ENCODE measurements around the gene EHMT1. TPM values are rescaled to one million over a fixed set of nuclear protein-coding genes. Genes with fewer than 3 reads are reported as not detected.
"Not testable (repeated sequence)": the region's sequence is repeated elsewhere in the genome, so short reads cannot be mapped to it uniquely, and the experiment has no call there.

The EHMT1 gene
- total RNA-seq, 1 donor from 2014 or later, result 40.8 TPM

DNA sequence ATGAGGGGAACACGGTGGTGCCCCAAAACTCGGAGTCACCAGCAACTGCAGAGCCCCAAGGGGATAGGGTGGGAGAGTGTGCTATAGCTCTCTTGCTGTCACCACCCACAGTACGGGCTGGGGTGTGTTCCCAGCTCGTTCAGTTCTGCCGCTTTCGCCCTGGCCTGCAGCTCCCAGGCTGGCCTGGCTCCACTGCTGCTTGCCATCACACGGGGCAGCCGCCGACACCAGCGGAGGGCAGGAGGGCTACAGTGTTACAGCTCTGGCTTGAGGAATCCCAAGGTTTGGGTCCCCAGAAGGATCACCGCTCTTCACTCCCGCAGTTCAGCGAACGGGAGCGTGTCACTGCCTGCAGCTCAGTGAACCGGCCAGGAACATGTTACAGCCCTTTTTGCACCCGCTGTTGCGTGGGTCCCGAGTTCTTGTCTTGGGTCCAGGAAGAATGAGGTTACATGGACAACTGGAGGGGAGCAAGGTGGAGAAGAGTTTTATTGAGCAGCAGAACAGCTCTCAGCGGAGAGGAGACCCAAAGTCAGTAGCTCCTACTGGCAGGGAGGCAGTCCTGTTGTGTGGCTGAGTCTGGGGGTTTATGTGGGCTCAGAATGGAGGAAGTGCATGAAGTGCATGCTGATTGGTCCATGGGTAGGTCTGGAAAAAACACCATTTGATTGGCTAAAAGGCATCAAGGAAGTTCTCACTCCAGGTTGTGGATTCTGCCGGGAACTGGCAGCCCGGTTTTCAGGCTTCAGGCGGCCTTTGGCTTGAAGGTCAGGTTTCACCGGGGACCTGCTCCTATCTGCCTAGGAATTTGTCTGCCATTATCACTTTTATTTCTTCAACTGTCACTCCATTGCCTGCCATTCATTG lies 113.4 kb downstream of the EHMT1 start:
- DNase-seq (ENCODE audit: low read depth), result no peak
- H3K4me3 ChIP-seq (ENCODE audit: low read depth, low read length), result no peak overlapping the region
- TF ChIP-seq, protein P1, sequence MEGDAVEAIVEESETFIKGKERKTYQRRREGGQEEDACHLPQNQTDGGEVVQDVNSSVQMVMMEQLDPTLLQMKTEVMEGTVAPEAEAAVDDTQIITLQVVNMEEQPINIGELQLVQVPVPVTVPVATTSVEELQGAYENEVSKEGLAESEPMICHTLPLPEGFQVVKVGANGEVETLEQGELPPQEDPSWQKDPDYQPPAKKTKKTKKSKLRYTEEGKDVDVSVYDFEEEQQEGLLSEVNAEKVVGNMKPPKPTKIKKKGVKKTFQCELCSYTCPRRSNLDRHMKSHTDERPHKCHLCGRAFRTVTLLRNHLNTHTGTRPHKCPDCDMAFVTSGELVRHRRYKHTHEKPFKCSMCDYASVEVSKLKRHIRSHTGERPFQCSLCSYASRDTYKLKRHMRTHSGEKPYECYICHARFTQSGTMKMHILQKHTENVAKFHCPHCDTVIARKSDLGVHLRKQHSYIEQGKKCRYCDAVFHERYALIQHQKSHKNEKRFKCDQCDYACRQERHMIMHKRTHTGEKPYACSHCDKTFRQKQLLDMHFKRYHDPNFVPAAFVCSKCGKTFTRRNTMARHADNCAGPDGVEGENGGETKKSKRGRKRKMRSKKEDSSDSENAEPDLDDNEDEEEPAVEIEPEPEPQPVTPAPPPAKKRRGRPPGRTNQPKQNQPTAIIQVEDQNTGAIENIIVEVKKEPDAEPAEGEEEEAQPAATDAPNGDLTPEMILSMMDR (conservative IDR thresholded peaks at IDR 0.05; ENCODE audit: low read depth, low read length), result no peak

DNA sequence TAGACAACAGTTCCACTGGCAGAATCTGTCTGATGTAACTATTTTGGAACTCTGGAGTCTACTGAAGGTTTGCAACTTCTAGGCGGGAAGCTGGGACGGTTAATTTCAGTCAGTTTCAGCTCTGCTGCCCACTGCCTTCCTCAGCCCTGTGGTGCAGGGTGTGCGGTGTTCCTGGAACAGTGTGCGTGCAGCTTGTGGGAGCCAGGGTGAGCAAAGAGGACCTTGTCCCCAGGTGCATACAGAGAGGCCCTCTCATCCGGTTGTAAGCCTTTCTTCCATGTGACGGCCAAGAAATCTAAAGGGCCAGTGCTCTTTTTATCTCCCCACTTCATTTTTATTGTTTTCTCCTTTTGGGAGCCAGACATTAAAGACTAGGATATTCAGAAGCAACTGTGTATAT lies 114.6 kb downstream of the EHMT1 start:
- TF ChIP-seq, protein P1 (conservative IDR thresholded peaks at IDR 0.05; ENCODE audit: low read depth, low read length), result no peak
- no peak overlapping the region for H3K4me3 ChIP-seq (ENCODE audit: low read depth, low read length)
- DNase-seq (ENCODE audit: low read depth), result no peak

DNA sequence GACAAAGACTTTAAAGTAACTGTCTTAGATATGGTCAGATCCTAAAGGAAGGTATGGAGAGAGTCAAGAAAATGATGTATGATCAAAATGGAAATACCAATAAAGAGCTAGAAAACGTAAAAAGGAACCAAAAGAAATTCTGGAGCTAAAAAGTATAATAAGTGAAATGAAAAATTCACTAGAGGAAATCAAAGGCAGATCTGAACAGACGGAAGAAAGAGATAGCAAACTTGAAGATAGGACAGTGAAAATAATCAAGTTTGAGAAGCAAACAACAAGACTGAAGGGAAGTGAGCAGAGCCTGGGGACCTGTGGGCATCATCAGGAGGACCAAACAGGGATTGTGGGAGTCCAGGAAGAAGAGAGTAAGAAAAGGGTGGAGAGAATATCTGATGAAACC lies 115.4 kb downstream of the EHMT1 start:
- no peak overlapping the region for H3K4me3 ChIP-seq (ENCODE audit: low read depth, low read length)
- no peak for DNase-seq (ENCODE audit: low read depth)
- TF ChIP-seq, protein P1 (conservative IDR thresholded peaks at IDR 0.05; ENCODE audit: low read depth, low read length), result no peak

DNA sequence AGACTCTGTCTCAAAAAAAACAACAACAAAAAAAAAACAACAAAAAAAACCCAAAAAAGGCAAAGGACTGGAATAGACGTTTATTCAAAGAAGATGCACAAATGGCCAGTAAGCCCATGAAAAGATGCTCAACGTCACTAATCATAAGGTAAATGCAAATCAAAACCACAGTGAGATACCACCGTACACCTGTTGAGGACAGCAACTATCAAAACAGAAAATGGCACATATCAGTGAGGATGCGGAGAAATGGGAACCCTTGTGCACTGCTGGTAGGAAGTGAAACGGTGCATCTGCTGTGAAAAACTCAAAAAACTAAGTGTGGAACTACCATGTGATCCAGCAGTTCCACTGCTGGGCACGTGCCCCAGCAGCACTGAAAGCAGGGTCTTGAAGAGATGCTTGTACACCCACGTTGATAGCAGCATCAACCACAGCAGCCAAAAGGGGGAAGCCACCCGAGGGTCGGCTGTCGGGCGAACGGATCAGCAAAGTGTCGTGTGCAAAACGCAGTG lies 119.4 kb downstream of the EHMT1 start:
- not testable (repeated sequence) for DNase-seq (ENCODE audit: low read depth); H3K4me3 ChIP-seq (ENCODE audit: low read depth, low read length)

DNA sequence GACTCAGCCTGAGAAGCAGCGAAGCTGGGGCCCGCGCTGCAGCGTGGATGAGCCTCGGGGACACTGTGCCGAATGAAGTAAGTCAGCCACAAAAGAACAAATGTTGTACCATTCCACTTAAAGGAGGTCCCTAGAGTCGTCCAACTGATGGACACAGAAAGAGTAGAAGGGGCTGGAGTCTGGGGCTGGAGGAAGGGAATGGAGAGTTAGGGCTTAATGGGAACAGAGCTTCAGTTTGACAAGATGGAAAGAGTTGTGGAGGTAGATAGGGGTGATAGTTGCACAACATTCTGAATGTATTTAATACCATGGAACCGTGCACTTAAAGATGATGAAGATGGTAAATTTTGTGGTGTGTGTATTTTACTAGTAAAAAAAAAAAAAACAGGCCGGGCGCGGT lies 119.9 kb downstream of the EHMT1 start:
- TF ChIP-seq, protein P1 (conservative IDR thresholded peaks at IDR 0.05; ENCODE audit: low read depth, low read length), result no peak
- no peak overlapping the region for H3K4me3 ChIP-seq (ENCODE audit: low read depth, low read length)
- no peak for DNase-seq (ENCODE audit: low read depth)

DNA sequence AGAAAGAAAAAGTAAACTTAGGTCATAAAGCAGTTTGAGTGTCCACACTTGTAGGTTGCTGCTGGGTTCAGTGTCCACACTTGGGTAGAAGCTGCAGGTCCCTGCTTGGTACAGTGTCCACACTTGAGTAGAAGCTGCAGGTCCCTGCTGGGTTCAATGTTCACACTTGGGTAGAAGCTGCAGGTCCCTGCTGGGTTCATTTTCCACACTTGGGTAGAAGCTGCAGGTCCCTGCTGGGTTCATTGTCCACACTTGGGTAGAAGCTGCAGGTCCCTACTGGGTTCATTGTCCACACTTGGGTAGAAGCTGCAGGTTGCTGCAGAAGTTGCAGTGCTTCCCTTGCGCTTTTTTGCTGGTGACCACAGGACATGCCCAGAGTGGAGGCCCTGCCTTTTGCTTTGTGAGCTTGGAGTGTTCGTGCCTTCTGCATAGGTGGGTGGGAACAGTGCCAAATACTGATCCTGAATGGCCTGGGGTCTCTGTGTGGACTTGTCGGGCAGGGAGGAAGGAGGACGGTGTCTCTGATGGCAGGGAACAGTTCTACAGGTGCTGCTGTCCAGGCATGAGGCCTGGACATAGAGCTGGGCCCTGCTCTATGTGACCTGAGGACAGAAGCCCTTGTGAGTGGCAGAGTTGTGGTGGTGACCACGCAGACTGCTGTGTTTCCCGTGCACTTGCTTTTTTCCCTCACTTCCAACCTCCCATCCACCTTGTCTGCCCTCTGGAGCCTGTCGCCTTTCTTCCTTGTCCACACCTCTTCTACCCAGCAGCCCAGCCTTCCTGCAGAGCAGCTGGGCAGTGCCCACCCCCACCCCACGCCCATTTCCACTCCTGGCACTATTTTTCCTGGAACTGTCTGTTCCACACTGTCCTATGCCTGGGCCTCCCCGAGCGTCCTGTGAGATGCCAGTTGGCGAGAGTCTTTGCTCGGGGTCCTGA lies 120.8 kb downstream of the EHMT1 start:
- TF ChIP-seq, protein P1 (conservative IDR thresholded peaks at IDR 0.05; ENCODE audit: low read depth, low read length), result no peak
- DNase-seq (ENCODE audit: low read depth), result no peak
- H3K4me3 ChIP-seq (ENCODE audit: low read depth, low read length), result no peak overlapping the region

DNA sequence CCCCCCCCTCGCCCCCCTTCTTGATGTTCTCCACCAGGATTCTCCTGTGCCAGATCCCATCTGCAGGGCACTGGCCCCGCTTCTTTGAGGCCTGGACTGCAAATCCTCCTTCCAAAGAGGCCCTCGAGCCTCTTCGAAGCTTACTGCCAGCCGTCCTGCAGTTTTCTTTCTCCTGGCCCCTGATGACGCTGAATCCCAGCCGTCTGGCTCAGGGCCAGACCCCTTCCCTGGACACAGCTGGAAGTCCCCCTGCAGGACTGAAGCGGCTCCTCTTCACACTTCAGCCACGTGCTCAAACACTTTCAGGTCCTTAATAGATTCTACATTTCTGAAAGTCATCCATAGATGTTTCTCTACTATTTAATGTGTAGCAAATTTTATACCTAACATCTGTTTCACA lies 121.5 kb downstream of the EHMT1 start:
- TF ChIP-seq, protein P1 (conservative IDR thresholded peaks at IDR 0.05; ENCODE audit: low read depth, low read length), result no peak
- DNase-seq (ENCODE audit: low read depth), result no peak
- H3K4me3 ChIP-seq (ENCODE audit: low read depth, low read length), result no peak overlapping the region

Measured in epithelial cell of proximal tubule (primary cell).